Endothelial cell of umbilical vein (primary cell): ENCODE measurements around the gene GSKIP. TPM values are rescaled to one million over a fixed set of nuclear protein-coding genes. Genes with fewer than 3 reads are reported as not detected.

Source experiments
- BruUV-seq: library from RNA; stranded (reverse); fragments of 400-500 nt; replicated peaks from 2 replicates; lab custom pipeline; 2021; lab: Mats Ljungman, UMichigan
- CTCF ChIA-PET: fragments of 300-600, 350-600 bp; sonication (Branson Sonifier 250); formaldehyde crosslinking; loops from one replicate; lab custom pipeline; 2021; ENCODE audit warnings: antibody characterized with exemption, inconsistent platforms; lab: Charles Lee
- POLR2A ChIA-PET: fragments of 300-600, 350-600 bp; sonication (Branson Sonifier 250); formaldehyde crosslinking; loops from one replicate; lab custom pipeline; 2021; ENCODE audit warnings: antibody characterized with exemption, inconsistent platforms; lab: Charles Lee
- DNase-seq: peaks from one replicate; pipeline ENCODE4 v3.0.0-alpha.2; 2011; ENCODE audit warnings: low read depth, low spot score
- FAIRE-seq: peaks from 2 replicates; lab custom pipeline; 2011; peaks lifted over from hg19 to GRCh38; lab: Jason Lieb, UNC
- H2AFZ ChIP-seq: 2 replicates; pipeline ENCODE4 v1.6.0; 2012; ENCODE audit warnings: low read depth, low read length, control low read depth, inconsistent platforms
- H3K27ac ChIP-seq: 2 replicates; pipeline ENCODE4 v1.5.1; 2011; ENCODE audit warnings: low read depth, mild to moderate bottlenecking, control low read depth, low read length, moderate library complexity; ENCODE audit not compliant: insufficient read depth
- H3K27me3 ChIP-seq, 2 experiments: 2 replicates each; pipeline versions ENCODE4 v1.6.0 to v1.6.1; 2011; ENCODE audit warnings: low read length in 2 of 2, mixed read lengths in 1 of 2; ENCODE audit not compliant: control insufficient read depth in 2 of 2, insufficient read depth in 2 of 2
- H3K36me3 ChIP-seq, 2 experiments: 2 replicates in 1 of 2; 3 replicates in 1 of 2; pipeline ENCODE4 v1.5.1; 2011; ENCODE audit warnings: low read length in 2 of 2, mild to moderate bottlenecking in 1 of 2, moderate library complexity in 1 of 2; ENCODE audit not compliant: control insufficient read depth in 2 of 2, insufficient read depth in 2 of 2; ENCODE audit errors: extremely low read depth in 1 of 2
- H3K4me1 ChIP-seq: 3 replicates; pipeline ENCODE4 v1.5.1; 2011; ENCODE audit warnings: mild to moderate bottlenecking, low read length; ENCODE audit not compliant: control insufficient read depth, insufficient read depth; ENCODE audit errors: extremely low read depth
- H3K4me2 ChIP-seq: 2 replicates; pipeline ENCODE4 v1.6.1; 2011; ENCODE audit warnings: low read length, control low read depth, mixed read lengths; ENCODE audit not compliant: insufficient read depth
- H3K4me3 ChIP-seq, 3 experiments: fragments of 200-600 bp in 1 of 3; sonication (generic), shearing (Covaris generic) in 1 of 3; replicated peaks in 1 of 3; 2 replicates each; pipeline ENCODE4 v1.5.1; 2011 to 2016; ENCODE audit warnings: control low read depth in 3 of 3, low read length in 3 of 3, mild to moderate bottlenecking in 2 of 3, inconsistent platforms in 1 of 3, low read depth in 1 of 3, moderate library complexity in 1 of 3; ENCODE audit not compliant: insufficient read depth in 1 of 3
- H3K79me2 ChIP-seq: 2 replicates; pipeline ENCODE4 v1.6.0; 2012; ENCODE audit warnings: low read length, inconsistent platforms; ENCODE audit not compliant: control insufficient read depth, insufficient read depth
- H3K9ac ChIP-seq: replicated peaks from 2 replicates; pipeline ENCODE3; 2011; ENCODE audit warnings: low read length, control low read depth; ENCODE audit not compliant: insufficient read depth; ENCODE audit errors: extremely low read depth
- H3K9me1 ChIP-seq: replicated peaks from 3 replicates; pipeline ENCODE4 v1.6.0; 2011; ENCODE audit warnings: mild to moderate bottlenecking, low read length; ENCODE audit not compliant: control insufficient read depth, insufficient read depth; ENCODE audit errors: extremely low read depth
- H3K9me3 ChIP-seq: replicated peaks from 2 replicates; pipeline ENCODE4 v1.5.1; 2012; ENCODE audit warnings: low read length, inconsistent platforms; ENCODE audit not compliant: control insufficient read depth, insufficient read depth
- H4K20me1 ChIP-seq: replicated peaks from 2 replicates; pipeline ENCODE3; 2011; ENCODE audit warnings: mild to moderate bottlenecking, low read length; ENCODE audit not compliant: control insufficient read depth, insufficient read depth; ENCODE audit errors: extremely low read depth
- FOS ChIP-seq: IDR thresholded peaks from 2 replicates; pipeline ENCODE4 v1.6.1; 2011; ENCODE audit warnings: mild to moderate bottlenecking, low read length, moderate library complexity, borderline replicate concordance; ENCODE audit not compliant: insufficient read depth
- JUN ChIP-seq: IDR thresholded peaks from 2 replicates; pipeline ENCODE4 v1.6.1; 2011; ENCODE audit warnings: borderline replicate concordance, low read depth; ENCODE audit not compliant: insufficient read length, insufficient read depth
- MYC ChIP-seq: IDR thresholded peaks from one replicate; pipeline ENCODE4 v1.6.1; 2011; ENCODE audit warnings: mild to moderate bottlenecking, low read depth, low read length
- POLR2A ChIP-seq: IDR thresholded peaks from 2 replicates; pipeline ENCODE4 v1.6.1; 2012; ENCODE audit warnings: low read depth, mild to moderate bottlenecking, control low read depth, low read length
- dilution Hi-C: fragments of 300-500 bp; cut with MboI; formaldehyde crosslinking; loops from one replicate; pipeline ENCODE4 v1.15.0; 2019; ENCODE audit warnings: low sequenced_read_pairs; ENCODE audit not compliant: extremely low pct_ligation_motif_present
- intact Hi-C: fragments of 100-400 bp; cut with micrococcal nuclease; formaldehyde crosslinking; loops from one replicate; pipeline ENCODE4 v1.10.0; 2022
- polyA plus RNA-seq, 4 experiments: library from polyadenylated mRNA; depleted of rRNA in 3 of 4; stranded (reverse) in 3 of 4; unstranded in 1 of 4; fragments of >200 nt; gene quantifications; 2 replicates each; pipeline versions ENCODE4 v1.2.1 to v1.2.3, GENCODE V29; 2011 to 2012; ENCODE audit warnings: missing spikeins in 1 of 4
- total RNA-seq: library from RNA; stranded (reverse); gene quantifications from 2 replicates; pipeline ENCODE4 v1.2.3, GENCODE V29; 2021
- TF ChIP-seq, protein P1 (sequence below), 2 donors: IDR thresholded peaks; 1 replicate in 1 of 2; 2 replicates in 1 of 2; pipeline ENCODE4 v1.5.1; 2011; ENCODE audit warnings: low read length in 2 of 2, mild to moderate bottlenecking in 2 of 2, moderate library complexity in 2 of 2, control low read depth in 1 of 2, inconsistent platforms in 1 of 2, low read depth in 1 of 2; ENCODE audit not compliant: insufficient read depth in 1 of 2; ENCODE audit errors: extremely low read depth in 1 of 2
- TF ChIP-seq, protein P2 (sequence below): IDR thresholded peaks from 2 replicates; pipeline ENCODE4 v1.6.1; 2011; ENCODE audit not compliant: insufficient read depth, insufficient read length

The GSKIP gene
- total and polyA plus RNA-seq, 2 donors (not counting 3 experiments of a cell fraction or from before 2014, with no cell fraction given), result 9.2 to 15.9 TPM

DNA sequence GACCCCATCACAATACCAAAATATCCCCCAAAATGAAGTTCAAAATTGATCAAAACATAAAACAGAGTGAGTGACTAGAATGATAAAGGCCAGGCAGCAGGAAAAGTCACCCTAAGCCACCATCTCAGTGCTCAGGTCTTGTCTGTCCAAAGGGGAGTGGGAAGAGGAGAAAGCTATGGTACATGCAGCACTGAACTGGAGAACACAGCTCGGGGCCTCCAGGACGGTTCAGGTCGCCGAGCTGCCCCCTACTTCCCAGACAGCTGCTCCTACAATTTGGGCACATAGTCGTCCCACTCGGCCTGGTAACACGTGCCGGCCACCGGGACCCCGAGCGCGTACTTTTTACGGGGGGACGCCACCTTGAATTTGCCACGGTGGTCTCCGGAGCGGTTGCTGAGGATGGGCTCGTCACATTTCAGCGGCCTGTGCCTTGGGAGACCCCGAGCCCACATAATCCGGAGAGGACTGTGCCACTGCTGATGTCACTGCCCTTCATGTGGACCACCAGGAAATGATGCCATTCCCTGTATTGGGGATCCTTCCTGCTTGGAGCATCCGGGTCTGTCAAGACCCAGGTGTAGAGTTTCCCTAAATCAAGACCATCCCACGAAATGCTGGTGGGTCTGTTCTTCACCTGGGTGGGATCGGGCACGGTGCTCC, 60.3 kb downstream of the GSKIP start:
- intact Hi-C loops, result loop anchor here (1.0 to 5.0 kb wide), 7 partner anchors 31 to 861 kb away; partner anchors contain the start of genes AK7, ATG2B and GSKIP
- H3K27ac ChIP-seq, result no peak overlapping the region
- peak overlapping the region; percentile 9 to 43 (median 25) for H3K4me3 ChIP-seq
- H3K9me3 ChIP-seq, result no peaks in the 10 kb centered on the region
- H3K4me2 ChIP-seq, result peak overlapping the region; percentile 76
- no peak for TF ChIP-seq JUN
- TF ChIP-seq MYC, result no peak
- TF ChIP-seq FOS, result no peak
- TF ChIP-seq POLR2A, result no peak
- TF ChIP-seq, protein P1, sequence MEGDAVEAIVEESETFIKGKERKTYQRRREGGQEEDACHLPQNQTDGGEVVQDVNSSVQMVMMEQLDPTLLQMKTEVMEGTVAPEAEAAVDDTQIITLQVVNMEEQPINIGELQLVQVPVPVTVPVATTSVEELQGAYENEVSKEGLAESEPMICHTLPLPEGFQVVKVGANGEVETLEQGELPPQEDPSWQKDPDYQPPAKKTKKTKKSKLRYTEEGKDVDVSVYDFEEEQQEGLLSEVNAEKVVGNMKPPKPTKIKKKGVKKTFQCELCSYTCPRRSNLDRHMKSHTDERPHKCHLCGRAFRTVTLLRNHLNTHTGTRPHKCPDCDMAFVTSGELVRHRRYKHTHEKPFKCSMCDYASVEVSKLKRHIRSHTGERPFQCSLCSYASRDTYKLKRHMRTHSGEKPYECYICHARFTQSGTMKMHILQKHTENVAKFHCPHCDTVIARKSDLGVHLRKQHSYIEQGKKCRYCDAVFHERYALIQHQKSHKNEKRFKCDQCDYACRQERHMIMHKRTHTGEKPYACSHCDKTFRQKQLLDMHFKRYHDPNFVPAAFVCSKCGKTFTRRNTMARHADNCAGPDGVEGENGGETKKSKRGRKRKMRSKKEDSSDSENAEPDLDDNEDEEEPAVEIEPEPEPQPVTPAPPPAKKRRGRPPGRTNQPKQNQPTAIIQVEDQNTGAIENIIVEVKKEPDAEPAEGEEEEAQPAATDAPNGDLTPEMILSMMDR (IDR thresholded peaks at IDR 0.05; ENCODE audit: extremely low read depth in 1 of 2, insufficient read depth in 1 of 2, low read depth in 1 of 2, low read length in 2 of 2), result no peak
- TF ChIP-seq, protein P2, sequence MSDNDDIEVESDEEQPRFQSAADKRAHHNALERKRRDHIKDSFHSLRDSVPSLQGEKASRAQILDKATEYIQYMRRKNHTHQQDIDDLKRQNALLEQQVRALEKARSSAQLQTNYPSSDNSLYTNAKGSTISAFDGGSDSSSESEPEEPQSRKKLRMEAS, result no peak
- CTCF ChIA-PET, result interaction anchor here (0.6 to 4.6 kb wide), 18 partner anchors 10 to 549 kb away, joined by 3 to 36 read pairs (median 3); no protein-coding TSS in a partner anchor
- no peaks in the 10 kb centered on the region for H4K20me1 ChIP-seq
- FAIRE-seq (no peak), DNase-seq (no peak)
- H3K36me3 ChIP-seq, result no peaks in the 10 kb centered on the region
- no peaks in the 10 kb centered on the region for H3K27me3 ChIP-seq
- BruUV-seq, result no TSS peak
- no peak overlapping the region for H3K9ac ChIP-seq
- dilution Hi-C loops, result no loop called here
- peaks cover 7% of the 10 kb centered on the region for H3K4me1 ChIP-seq
- H3K9me1 ChIP-seq, result no peaks in the 10 kb centered on the region
- H2AFZ ChIP-seq, result peak overlapping the region; percentile 88
- POLR2A ChIA-PET, result no interaction called here
- no peaks in the 10 kb centered on the region for H3K79me2 ChIP-seq
